ENCODE data around the gene ANKRD60. TPM values are rescaled to one million over a fixed set of nuclear protein-coding genes. Genes with fewer than 3 reads are reported as not detected.

Gene ANKRD60
- total and polyA plus RNA-seq, 2 experiments from 2014 or later, result not detected

DNA sequence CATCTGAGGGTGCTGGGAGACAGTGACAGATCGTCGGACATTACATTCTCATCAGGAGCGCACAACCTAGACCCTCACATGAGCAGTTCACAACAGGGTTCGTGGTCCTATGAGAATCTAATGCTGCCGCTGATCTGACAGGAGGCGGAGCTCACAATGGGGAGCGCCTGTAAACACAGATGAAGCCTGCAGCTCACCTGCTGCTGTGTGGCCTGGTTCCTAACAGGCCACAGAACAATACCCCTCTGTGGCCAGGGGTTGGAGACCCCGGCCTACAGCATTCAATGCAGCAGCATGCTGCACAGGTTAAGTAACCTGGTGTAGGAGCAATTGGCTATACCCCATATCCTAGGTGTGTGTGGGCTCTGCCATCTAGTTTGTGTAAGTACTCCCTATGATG lies 19.5 kb downstream of the ANKRD60 start:
- H3K9me2 ChIP-seq (replicated peaks; ENCODE audit: insufficient read depth), result no peaks in the 10 kb centered on the region
- no peaks in the 10 kb centered on the region for H3K4me1 ChIP-seq (ENCODE audit: insufficient read depth)
- H3K27ac ChIP-seq, result no peak overlapping the region
- H2AFZ ChIP-seq, result no peak overlapping the region
- 78% methylated on average over 8 of the region's 8 CpGs for WGBS (ENCODE audit: low lambda C conversion rate, missing lambda C conversion rate)
- no peak overlapping the region for H3K4me2 ChIP-seq
- TF ChIP-seq EZH2 (IDR thresholded peaks at IDR 0.05; ENCODE audit: borderline replicate concordance), result no peak
- TF ChIP-seq EZH2phosphoT487 (IDR thresholded peaks at IDR 0.05; ENCODE audit: low read depth, severe bottlenecking, unreplicated experiment), result no peak
- TF ChIP-seq, protein P1, sequence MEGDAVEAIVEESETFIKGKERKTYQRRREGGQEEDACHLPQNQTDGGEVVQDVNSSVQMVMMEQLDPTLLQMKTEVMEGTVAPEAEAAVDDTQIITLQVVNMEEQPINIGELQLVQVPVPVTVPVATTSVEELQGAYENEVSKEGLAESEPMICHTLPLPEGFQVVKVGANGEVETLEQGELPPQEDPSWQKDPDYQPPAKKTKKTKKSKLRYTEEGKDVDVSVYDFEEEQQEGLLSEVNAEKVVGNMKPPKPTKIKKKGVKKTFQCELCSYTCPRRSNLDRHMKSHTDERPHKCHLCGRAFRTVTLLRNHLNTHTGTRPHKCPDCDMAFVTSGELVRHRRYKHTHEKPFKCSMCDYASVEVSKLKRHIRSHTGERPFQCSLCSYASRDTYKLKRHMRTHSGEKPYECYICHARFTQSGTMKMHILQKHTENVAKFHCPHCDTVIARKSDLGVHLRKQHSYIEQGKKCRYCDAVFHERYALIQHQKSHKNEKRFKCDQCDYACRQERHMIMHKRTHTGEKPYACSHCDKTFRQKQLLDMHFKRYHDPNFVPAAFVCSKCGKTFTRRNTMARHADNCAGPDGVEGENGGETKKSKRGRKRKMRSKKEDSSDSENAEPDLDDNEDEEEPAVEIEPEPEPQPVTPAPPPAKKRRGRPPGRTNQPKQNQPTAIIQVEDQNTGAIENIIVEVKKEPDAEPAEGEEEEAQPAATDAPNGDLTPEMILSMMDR (IDR thresholded peaks at IDR 0.05; ENCODE audit: poor library complexity), result no peak
- no peaks in the 10 kb centered on the region for H3K9me3 ChIP-seq (ENCODE audit: low read depth)
- no peaks in the 10 kb centered on the region for H3K36me3 ChIP-seq (replicated peaks; ENCODE audit: insufficient read depth, low read depth)
- DNase-seq (ENCODE audit: low spot score), result no peak
- H3K79me2 ChIP-seq, result no peaks in the 10 kb centered on the region
- no peaks in the 10 kb centered on the region for H4K20me1 ChIP-seq (ENCODE audit: insufficient read depth, poor library complexity, severe bottlenecking)
- no peaks in the 10 kb centered on the region for H3K27me3 ChIP-seq
- no peak overlapping the region for H3K4me3 ChIP-seq

DNA sequence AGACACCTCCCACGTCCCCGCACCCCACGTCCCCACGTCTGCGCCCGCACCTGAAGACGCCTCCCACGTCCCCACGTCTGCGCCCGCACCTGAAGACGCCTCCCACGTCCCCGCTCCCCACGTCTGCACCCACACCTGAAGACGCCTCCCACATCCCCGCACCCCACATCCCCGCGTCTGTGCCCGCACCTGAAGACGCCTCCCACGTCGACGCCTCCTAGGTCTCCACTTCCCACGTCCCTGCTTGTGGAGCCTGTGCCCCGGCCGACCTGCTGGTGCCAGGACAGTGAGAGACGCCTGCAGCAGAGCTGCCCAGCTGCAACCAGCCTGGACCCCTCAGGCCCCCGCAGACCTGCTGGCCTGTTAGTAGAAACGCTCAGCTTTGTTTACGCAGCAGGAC lies 22.6 kb downstream of the ANKRD60 start:
- DNase-seq (ENCODE audit: low spot score), result no peak
- no peaks in the 10 kb centered on the region for H3K27me3 ChIP-seq

DNA sequence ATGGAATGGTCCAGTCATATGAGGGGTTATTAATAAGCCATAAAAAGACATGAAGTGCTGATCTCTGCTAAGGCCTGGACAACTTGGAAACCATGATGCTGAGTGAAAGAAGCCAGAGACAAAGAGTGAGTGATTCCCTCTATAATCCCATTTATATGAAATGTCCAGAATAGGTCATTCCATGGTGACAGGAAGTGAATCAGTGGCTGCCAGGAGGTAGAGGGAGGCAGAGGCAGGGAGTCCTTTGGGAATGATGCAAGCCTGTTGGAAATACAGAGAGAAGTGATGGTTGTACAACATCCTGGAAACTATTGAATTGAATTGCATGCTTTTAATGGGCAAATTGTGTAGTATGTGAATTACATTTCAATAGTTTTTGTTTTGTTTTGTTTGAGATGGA lies 26.4 kb downstream of the ANKRD60 start:
- H3K9me2 ChIP-seq (replicated peaks; ENCODE audit: insufficient read depth), result no peaks in the 10 kb centered on the region
- no peaks in the 10 kb centered on the region for H3K79me2 ChIP-seq
- no peak overlapping the region for H2AFZ ChIP-seq
- no peak for TF ChIP-seq EZH2phosphoT487 (IDR thresholded peaks at IDR 0.05; ENCODE audit: low read depth, severe bottlenecking, unreplicated experiment)
- TF ChIP-seq EZH2 (IDR thresholded peaks at IDR 0.05; ENCODE audit: borderline replicate concordance), result no peak
- TF ChIP-seq, protein P1 (IDR thresholded peaks at IDR 0.05; ENCODE audit: poor library complexity), result no peak
- H3K4me2 ChIP-seq, result no peak overlapping the region
- H3K36me3 ChIP-seq (replicated peaks; ENCODE audit: insufficient read depth, low read depth), result no peaks in the 10 kb centered on the region
- no peak overlapping the region for H3K27ac ChIP-seq
- no peaks in the 10 kb centered on the region for H3K4me1 ChIP-seq (ENCODE audit: insufficient read depth)
- H3K9me3 ChIP-seq (ENCODE audit: low read depth), result no peaks in the 10 kb centered on the region
- H3K27me3 ChIP-seq, result no peaks in the 10 kb centered on the region
- H3K4me3 ChIP-seq, result no peak overlapping the region
- DNase-seq (ENCODE audit: low spot score), result no peak
- no peaks in the 10 kb centered on the region for H4K20me1 ChIP-seq (ENCODE audit: insufficient read depth, poor library complexity, severe bottlenecking)

More for the DNA sequence above, 22.6 kb downstream of the ANKRD60 start:
- H3K9me2 ChIP-seq (replicated peaks; ENCODE audit: insufficient read depth), result no peaks in the 10 kb centered on the region
- no peaks in the 10 kb centered on the region for H3K79me2 ChIP-seq
- no peak overlapping the region for H3K4me2 ChIP-seq
- H3K4me3 ChIP-seq, result no peak overlapping the region
- WGBS (ENCODE audit: low lambda C conversion rate, missing lambda C conversion rate), result 93% methylated on average over 21 of the region's 31 CpGs
- TF ChIP-seq, protein P1 (IDR thresholded peaks at IDR 0.05; ENCODE audit: poor library complexity), result no peak
- TF ChIP-seq EZH2 (IDR thresholded peaks at IDR 0.05; ENCODE audit: borderline replicate concordance), result no peak
- no peak for TF ChIP-seq EZH2phosphoT487 (IDR thresholded peaks at IDR 0.05; ENCODE audit: low read depth, severe bottlenecking, unreplicated experiment)
- no peak overlapping the region for H3K27ac ChIP-seq
- H3K36me3 ChIP-seq (replicated peaks; ENCODE audit: insufficient read depth, low read depth), result no peaks in the 10 kb centered on the region
- H2AFZ ChIP-seq, result no peak overlapping the region
- no peaks in the 10 kb centered on the region for H4K20me1 ChIP-seq (ENCODE audit: insufficient read depth, poor library complexity, severe bottlenecking)
- no peaks in the 10 kb centered on the region for H3K4me1 ChIP-seq (ENCODE audit: insufficient read depth)
- no peaks in the 10 kb centered on the region for H3K9me3 ChIP-seq (ENCODE audit: low read depth)

DNA sequence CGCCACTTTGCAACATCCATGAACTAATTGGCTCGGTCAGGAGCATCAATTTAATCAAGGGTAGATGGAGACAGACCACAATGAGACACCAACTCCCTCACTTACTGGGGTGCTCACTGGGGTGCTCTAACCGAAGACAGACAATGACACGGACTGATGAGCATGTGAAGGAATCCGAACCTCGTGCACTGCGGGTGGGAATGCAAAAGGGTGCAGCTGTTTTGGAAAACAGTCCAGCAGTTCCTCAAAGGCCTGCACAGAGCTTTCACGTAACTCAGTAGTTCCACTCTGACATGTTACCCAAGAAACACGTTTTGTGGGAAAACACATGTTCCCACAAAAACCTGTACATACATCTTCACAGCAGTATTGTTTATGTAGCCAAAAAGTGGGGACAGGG lies 26.8 kb downstream of the ANKRD60 start:
- TF ChIP-seq, protein P1 (IDR thresholded peaks at IDR 0.05; ENCODE audit: poor library complexity), result no peak
- no peak for TF ChIP-seq EZH2phosphoT487 (IDR thresholded peaks at IDR 0.05; ENCODE audit: low read depth, severe bottlenecking, unreplicated experiment)
- no peak for TF ChIP-seq EZH2 (IDR thresholded peaks at IDR 0.05; ENCODE audit: borderline replicate concordance)

More for the DNA sequence above, 26.8 kb downstream of the ANKRD60 start:
- H3K9me2 ChIP-seq (replicated peaks; ENCODE audit: insufficient read depth), result no peaks in the 10 kb centered on the region
- no peaks in the 10 kb centered on the region for H3K79me2 ChIP-seq
- no peak overlapping the region for H3K4me3 ChIP-seq
- 88% methylated on average over 9 of the region's 9 CpGs for WGBS (ENCODE audit: low lambda C conversion rate, missing lambda C conversion rate)
- H3K27me3 ChIP-seq, result no peaks in the 10 kb centered on the region
- H3K4me1 ChIP-seq (ENCODE audit: insufficient read depth), result no peaks in the 10 kb centered on the region
- H4K20me1 ChIP-seq (ENCODE audit: insufficient read depth, poor library complexity, severe bottlenecking), result no peaks in the 10 kb centered on the region
- no peak for DNase-seq (ENCODE audit: low spot score)
- H3K9me3 ChIP-seq (ENCODE audit: low read depth), result no peaks in the 10 kb centered on the region
- H3K4me2 ChIP-seq, result no peak overlapping the region
- H3K36me3 ChIP-seq (replicated peaks; ENCODE audit: insufficient read depth, low read depth), result no peaks in the 10 kb centered on the region
- no peak overlapping the region for H3K27ac ChIP-seq
- H2AFZ ChIP-seq, result no peak overlapping the region
